Measurements from ENCODE around the gene UBC.
"Not testable (repeated sequence)": the region's sequence is repeated elsewhere in the genome, so short reads cannot be mapped to it uniquely, and the experiment has no call there.

The UBC gene

DNA sequence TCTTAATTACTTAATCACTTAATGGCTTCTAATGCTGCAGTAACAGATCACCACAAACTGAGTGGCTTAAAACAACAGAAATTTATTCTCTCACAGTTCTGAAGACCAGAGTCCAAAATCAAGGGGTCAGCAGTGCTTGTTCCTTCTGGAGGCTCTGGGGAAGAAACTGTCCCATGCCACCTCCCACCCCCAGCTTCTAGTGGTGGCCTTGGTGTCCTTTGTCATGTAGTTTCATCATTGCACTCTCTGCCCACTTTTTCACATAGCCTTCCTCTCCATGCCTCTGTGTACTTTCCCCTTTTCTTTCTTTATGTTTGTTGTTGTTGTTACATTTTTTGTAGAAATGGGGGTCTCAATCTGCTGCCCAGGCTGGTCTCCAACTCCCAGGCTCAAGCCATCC is 16.1 kb upstream of the UBC start:
- TF ChIP-seq, protein P1, sequence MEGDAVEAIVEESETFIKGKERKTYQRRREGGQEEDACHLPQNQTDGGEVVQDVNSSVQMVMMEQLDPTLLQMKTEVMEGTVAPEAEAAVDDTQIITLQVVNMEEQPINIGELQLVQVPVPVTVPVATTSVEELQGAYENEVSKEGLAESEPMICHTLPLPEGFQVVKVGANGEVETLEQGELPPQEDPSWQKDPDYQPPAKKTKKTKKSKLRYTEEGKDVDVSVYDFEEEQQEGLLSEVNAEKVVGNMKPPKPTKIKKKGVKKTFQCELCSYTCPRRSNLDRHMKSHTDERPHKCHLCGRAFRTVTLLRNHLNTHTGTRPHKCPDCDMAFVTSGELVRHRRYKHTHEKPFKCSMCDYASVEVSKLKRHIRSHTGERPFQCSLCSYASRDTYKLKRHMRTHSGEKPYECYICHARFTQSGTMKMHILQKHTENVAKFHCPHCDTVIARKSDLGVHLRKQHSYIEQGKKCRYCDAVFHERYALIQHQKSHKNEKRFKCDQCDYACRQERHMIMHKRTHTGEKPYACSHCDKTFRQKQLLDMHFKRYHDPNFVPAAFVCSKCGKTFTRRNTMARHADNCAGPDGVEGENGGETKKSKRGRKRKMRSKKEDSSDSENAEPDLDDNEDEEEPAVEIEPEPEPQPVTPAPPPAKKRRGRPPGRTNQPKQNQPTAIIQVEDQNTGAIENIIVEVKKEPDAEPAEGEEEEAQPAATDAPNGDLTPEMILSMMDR (IDR thresholded peaks at IDR 0.05; ENCODE audit: low read depth, low read length) = no peak
- H3K4me3 ChIP-seq (ENCODE audit: low read depth, low read length) = no peak overlapping the region

DNA sequence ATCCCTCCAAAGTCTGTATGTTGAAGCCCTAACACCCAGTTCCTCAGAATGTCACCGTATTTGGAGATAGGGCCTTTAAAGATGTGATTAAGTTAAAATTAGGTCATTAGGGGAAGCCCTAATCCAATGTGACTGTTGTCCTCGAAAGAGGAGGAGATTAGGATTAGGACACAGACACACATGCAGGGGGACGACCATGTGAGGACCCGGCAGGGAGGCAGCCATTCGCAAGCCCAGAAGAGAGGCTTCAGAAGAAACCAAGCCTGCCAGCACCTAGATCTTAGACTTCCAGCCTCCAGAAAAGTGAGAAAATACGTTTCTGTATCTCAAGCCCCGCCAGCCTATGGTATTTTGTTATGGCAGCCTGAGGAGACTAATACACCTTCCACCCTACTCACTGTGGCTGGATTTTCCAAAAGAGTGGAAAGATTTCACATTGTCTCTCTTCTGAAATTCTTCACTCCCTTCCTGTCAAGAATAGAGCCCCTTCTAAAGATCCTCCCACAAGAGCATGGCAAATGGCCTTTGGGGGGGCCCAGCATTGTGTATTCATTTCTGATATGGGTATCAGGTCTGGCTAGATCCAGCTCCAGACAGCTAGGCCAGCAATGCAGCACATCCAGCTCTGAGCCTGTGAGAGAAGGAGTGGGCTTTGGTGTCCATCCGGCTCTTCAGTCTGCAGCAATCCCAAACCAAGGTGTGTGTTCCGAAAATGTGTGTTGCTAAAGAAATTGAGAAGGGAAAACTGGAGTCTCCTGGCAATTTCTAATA is 15.4 kb upstream of the UBC start:
- no peak overlapping the region for H3K4me3 ChIP-seq (ENCODE audit: low read depth, low read length)
- TF ChIP-seq, protein P1 (IDR thresholded peaks at IDR 0.05; ENCODE audit: low read depth, low read length) = no peak

DNA sequence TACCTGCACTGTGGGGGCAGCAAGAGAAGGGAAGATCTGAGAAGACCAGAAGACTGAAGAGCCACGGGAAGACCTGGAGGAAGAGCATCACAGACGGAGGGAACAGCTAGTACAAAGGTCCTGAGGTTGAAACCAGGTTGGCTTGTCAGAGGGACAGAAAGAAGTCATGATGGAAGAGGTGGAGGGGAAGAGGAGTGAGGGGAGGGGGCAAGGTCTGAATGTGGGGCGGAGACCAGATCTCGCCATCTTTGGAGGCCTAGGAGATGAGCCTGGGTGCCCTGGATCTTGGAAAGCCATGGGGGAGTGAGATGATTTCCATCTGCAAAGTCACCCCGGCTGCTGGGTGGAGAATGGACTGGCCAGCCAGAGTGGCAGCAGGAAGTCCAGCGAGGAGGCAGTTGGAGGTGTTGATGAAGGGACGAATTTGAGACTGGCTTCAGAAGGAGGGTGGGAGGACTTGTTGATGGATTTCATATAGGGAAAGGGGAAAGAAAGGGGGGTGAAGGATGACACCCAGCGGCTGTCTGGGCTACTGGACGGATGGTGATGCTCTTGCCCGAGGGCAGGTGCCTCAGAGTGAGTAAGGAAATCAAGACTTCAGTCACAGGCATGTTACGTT is 14.6 kb upstream of the UBC start:
- no peak overlapping the region for H3K4me3 ChIP-seq (ENCODE audit: low read depth, low read length)
- TF ChIP-seq, protein P1 (IDR thresholded peaks at IDR 0.05; ENCODE audit: low read depth, low read length) = no peak

DNA sequence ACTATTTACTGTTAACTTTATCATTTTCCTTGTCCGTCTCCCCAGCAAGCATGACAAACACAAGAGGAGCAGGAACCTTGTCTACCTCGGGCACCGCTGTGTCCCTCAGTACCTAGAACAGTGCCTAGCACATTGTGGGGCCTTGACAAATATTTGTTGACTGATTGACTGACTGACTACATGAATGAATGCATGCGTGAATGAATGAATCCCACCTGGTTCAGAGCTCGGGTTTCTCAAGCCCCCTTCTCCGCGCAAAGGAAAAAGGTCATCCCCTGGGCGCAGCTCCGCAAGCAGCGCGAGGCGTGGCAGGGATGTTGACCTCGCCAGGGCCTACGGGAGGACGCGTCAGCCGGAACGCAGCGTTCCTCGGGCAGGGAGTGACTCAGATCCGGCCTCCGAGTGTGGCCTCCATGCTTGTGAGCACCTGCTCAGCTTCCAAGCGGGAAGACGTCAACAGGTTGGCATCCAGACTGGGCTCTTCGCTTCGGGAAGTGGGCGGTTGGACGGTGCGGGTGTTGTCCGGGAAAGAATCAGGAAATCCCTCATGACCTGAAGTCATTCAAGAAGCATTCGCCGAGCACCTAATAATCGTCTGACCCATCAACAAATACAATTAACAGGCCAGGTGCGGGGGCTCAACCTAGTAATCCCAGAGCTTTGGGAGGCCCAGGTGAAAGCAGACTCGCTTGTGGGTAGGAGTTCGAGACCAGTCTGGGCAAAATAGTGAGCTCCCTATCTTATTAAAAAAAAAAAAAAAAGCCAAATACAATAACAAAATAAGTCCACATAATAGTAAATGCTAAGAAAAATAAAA is 13.9 kb upstream of the UBC start:
- TF ChIP-seq, protein P1 (IDR thresholded peaks at IDR 0.05; ENCODE audit: low read depth, low read length) = no peak
- peak overlapping the region; percentile 73 for H3K4me3 ChIP-seq (ENCODE audit: low read depth, low read length)

DNA sequence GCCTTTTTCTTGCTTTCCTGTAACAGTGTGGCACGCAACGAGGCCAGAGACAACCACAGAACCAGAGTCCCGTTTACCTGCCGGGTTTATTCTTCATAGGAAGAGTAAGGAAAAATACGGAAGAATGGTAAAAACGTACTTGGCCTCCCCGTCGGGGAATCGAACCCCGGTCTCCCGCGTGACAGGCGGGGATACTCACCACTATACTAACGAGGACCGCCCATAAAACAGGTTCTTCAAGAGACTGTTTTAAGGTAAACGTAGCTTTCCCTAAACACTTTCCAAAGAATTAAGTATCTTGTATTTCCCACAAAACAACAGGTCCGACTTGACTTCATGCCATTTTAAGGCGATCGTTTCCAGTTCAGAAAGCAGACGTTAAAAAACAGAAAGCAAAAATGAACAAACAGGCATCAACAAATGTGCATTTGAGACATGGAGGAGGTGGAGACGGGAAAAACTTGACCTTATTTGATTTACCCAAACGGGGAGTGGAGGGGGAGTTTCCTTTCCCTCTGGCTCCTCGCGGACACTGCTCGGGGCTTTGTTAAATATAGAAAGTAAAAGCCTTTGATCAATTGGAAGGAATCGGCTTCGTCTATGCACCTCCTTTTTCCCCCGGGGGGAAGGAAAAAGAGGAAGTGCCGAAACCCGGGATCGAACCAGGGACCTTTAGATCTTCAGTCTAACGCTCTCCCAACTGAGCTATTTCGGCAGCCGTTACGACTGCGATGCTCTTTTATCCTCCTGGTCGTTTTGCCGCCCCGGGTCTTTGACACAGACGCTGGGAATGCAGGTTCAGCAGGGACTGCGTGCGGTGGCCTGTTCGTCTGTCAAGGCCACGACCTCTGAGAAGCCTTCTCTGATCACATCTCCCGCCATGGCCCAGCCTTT is 13.0 kb upstream of the UBC start:
- TF ChIP-seq, protein P1 (IDR thresholded peaks at IDR 0.05; ENCODE audit: low read depth, low read length) = no peak
- H3K4me3 ChIP-seq (ENCODE audit: low read depth, low read length) = peak overlapping the region; percentile 73

DNA sequence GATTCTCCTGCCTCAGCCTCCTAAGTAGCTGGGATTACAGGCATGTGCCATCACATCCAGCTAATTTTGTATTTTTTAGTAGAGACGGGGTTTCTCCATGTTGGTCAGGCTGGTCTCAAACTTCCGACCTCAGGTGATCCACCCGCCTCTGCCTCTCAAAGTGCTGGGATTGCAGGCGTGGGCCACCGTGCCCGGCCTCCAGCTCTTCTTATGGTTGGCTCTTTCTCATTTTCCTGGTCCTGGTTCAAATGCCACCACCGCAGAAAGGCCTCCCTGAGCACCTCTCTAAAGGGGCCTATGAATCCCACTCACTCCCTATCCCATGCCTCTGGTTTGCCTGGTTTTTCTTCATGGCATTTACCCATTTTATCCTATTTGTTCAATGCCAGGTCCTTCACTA is 11.3 kb upstream of the UBC start:
- H3K4me3 ChIP-seq (ENCODE audit: low read depth, low read length) = not testable (repeated sequence)

DNA sequence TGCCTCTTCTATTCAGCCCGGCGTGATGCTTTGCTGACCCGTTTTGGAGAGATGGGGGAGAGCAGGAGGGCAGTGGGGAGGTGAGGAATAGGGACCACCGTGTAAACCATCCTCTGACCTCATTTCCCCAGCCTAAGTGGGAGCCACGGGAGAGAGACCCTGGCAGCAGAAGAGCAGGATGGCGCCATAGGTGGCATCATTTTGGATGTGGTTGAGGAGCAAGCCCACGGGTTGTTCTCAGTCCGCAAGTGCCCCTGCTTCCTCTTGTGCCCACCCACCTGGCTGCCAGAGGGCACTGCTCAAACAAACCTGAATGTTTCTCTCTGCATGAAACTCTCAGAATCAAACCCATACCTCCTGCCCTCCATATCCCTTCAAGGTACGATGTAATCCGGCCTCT is 10.7 kb upstream of the UBC start:
- TF ChIP-seq, protein P1 (IDR thresholded peaks at IDR 0.05; ENCODE audit: low read depth, low read length) = no peak
- H3K4me3 ChIP-seq (ENCODE audit: low read depth, low read length) = no peak overlapping the region
